ENCODE measurements around the gene EPHB3. TPM values are rescaled to one million over a fixed set of nuclear protein-coding genes. Genes with fewer than 3 reads are reported as not detected.

Gene EPHB3
- total and polyA plus RNA-seq, 4 donors = 3.1 to 20.5 (median 7.7) TPM

DNA sequence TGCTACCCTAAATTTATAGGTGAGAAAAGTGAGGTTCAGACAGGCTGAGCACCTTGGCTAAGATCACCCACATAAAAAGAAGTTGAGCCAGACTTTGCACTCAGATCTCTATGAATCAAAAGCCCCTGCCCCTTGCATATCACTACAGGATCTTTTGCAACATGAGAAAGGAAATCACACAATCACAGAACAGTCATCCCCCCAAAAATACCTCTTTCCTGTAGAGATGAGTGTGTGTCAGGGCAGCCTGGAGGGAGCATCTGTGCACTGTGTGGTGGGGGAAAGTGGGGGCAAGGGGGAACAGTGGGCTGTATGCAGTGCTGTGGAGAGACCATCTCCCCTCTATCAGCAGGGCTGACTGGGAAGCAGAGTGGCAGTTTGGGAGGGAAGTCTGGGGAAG, 46.6 kb downstream of the EPHB3 start:
- H3K9ac ChIP-seq (ENCODE audit: insufficient read depth in 1 of 2, low read length in 2 of 2) = no peak overlapping the region
- TF ChIP-seq, protein P1, sequence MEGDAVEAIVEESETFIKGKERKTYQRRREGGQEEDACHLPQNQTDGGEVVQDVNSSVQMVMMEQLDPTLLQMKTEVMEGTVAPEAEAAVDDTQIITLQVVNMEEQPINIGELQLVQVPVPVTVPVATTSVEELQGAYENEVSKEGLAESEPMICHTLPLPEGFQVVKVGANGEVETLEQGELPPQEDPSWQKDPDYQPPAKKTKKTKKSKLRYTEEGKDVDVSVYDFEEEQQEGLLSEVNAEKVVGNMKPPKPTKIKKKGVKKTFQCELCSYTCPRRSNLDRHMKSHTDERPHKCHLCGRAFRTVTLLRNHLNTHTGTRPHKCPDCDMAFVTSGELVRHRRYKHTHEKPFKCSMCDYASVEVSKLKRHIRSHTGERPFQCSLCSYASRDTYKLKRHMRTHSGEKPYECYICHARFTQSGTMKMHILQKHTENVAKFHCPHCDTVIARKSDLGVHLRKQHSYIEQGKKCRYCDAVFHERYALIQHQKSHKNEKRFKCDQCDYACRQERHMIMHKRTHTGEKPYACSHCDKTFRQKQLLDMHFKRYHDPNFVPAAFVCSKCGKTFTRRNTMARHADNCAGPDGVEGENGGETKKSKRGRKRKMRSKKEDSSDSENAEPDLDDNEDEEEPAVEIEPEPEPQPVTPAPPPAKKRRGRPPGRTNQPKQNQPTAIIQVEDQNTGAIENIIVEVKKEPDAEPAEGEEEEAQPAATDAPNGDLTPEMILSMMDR (IDR thresholded peaks at IDR 0.05; ENCODE audit: control extremely low read depth, extremely low read depth) = no peak
- H3K27me3 ChIP-seq (ENCODE audit: control insufficient read depth in 3 of 3, insufficient read depth in 3 of 3, low read length in 2 of 3) = peaks cover 0 to 3% (median 0%) of the 10 kb centered on the region in 3 donors

DNA sequence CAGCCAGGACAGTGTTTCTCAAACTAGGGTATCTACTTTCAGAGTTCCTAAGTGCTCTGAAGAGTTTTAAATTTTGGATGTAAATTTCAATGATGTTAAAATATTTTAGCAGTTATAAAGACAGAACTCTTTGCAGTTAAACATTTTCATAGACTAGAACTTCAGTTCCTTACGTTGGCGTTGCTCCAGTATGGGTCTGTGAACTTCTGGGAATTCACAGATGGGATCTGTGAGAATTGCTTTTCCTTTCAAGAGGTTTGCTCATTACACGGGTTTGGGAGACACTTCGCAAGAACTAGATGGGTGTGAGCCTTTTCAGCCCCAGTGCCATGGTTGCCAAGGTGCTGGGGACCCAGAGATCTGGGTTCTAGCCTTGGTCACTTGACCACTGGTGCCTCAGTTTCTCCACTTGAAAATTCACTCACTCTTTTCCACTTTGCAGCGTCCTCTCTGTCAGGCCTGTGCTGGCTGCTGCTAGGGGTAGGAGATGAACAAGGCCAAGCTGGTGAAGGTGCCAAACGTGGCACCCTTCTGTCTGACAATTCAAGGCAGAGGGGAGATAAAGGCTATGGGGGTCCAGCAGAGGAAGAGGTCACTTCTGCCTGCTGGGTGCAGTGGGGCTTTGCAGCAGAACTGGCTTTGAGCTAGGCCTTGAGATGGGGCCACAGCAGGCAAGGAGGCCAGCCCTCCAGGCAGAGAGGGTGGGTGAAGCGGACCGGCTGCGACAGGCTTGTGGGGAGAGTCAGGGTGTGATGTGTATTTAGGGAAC, 48.1 kb downstream of the EPHB3 start:
- TF ChIP-seq, protein P1 (IDR thresholded peaks at IDR 0.05; ENCODE audit: control extremely low read depth, extremely low read depth) = no peak
- no peak for ATAC-seq (ENCODE audit: insufficient read depth, low FRiP score)
- no peak for DNase-seq
- Histone ChIP-seq H3K4me3 (no peak overlapping the region), H3K27ac (ENCODE audit: low read depth in 1 of 2, low read length in 1 of 2) (no peak overlapping the region), H3K4me1 (ENCODE audit: control insufficient read depth in 5 of 5, insufficient read depth in 5 of 5, low read length in 5 of 5) (peaks cover 0 to 30% (median 5%) of the 10 kb centered on the region in 5 donors), H3K36me3 (ENCODE audit: control insufficient read depth in 4 of 4, insufficient read depth in 4 of 4, low read length in 4 of 4) (no peaks in the 10 kb centered on the region), H3K27me3 (ENCODE audit: control insufficient read depth in 3 of 3, insufficient read depth in 3 of 3, low read length in 2 of 3) (no peaks in the 10 kb centered on the region), H3K9me3 (ENCODE audit: control insufficient read depth in 4 of 4, insufficient read depth in 3 of 4, low read length in 3 of 4) (no peaks in the 10 kb centered on the region), H3K9ac (ENCODE audit: insufficient read depth in 1 of 2, low read length in 2 of 2) (no peak overlapping the region)
- WGBS, 2 donors = 85 to 88% methylated on average over 9 of the region's 9 CpGs

More for the DNA sequence above, 46.6 kb downstream of the EPHB3 start:
- no peaks in the 10 kb centered on the region for H3K36me3 ChIP-seq (ENCODE audit: control insufficient read depth in 4 of 4, insufficient read depth in 4 of 4, low read length in 4 of 4)
- no peaks in the 10 kb centered on the region for H3K9me3 ChIP-seq (ENCODE audit: control insufficient read depth in 4 of 4, insufficient read depth in 3 of 4, low read length in 3 of 4)
- H3K4me3 ChIP-seq = no peak overlapping the region
- peaks cover 0 to 42% (median 11%) of the 10 kb centered on the region in 5 donors for H3K4me1 ChIP-seq (ENCODE audit: control insufficient read depth in 5 of 5, insufficient read depth in 5 of 5, low read length in 5 of 5)
- no peak for ATAC-seq (ENCODE audit: insufficient read depth, low FRiP score)
- no peak for DNase-seq
- H3K27ac ChIP-seq (ENCODE audit: low read depth in 1 of 2, low read length in 1 of 2) = no peak overlapping the region

DNA sequence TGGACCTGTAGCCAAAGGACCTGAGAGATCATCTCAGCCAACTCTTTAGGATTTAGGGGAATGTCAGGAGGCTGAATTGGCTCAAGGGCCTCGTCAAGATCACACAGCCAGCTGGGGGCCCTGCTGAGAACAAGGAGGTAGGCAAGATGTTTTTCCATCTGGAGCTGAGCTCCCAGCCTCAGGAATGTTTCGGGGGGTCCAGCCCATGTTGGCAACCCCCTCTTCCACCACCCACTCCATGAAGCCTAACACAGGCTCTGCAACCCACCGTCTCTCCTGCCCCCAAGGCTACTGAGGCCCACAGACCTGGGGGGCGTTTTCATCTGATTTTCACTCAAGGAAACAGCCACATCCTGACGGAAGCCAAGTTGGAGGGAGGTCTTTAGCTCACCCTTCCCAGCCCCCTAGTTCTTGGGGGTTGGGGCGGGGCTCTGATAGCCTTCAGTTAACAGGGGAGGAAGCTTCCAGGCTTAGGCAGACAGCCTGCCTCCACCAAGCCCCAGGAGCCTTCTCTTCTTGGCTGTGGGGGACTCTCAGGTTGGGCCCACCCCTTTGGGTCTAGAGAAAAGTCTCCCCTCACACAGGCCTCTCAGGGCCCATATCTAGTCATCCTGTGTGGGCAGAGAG, 48.8 kb downstream of the EPHB3 start:
- TF ChIP-seq, protein P1 (IDR thresholded peaks at IDR 0.05; ENCODE audit: control extremely low read depth, extremely low read depth) = no peak
- H3K4me3 ChIP-seq = no peak overlapping the region
- H3K9ac ChIP-seq (ENCODE audit: insufficient read depth in 1 of 2, low read length in 2 of 2) = no peak overlapping the region
- ATAC-seq (ENCODE audit: insufficient read depth, low FRiP score) = no peak
- DNase-seq = no peak
- no peaks in the 10 kb centered on the region for H3K36me3 ChIP-seq (ENCODE audit: control insufficient read depth in 4 of 4, insufficient read depth in 4 of 4, low read length in 4 of 4)
- peaks cover 0 to 27% (median 5%) of the 10 kb centered on the region in 5 donors for H3K4me1 ChIP-seq (ENCODE audit: control insufficient read depth in 5 of 5, insufficient read depth in 5 of 5, low read length in 5 of 5)
- no peak overlapping the region for H3K27ac ChIP-seq (ENCODE audit: low read depth in 1 of 2, low read length in 1 of 2)
- H3K9me3 ChIP-seq (ENCODE audit: control insufficient read depth in 4 of 4, insufficient read depth in 3 of 4, low read length in 3 of 4) = no peaks in the 10 kb centered on the region
- no peaks in the 10 kb centered on the region for H3K27me3 ChIP-seq (ENCODE audit: control insufficient read depth in 3 of 3, insufficient read depth in 3 of 3, low read length in 2 of 3)
- 57 to 77% methylated on average over 6 of the region's 6 CpGs for WGBS, 2 donors
